ENCODE results near the gene HLA-DRB5.

HLA-DRB5 gene

GRCh38 chr6:32554116-32554965 is 24.3 kb upstream of the HLA-DRB5 start:
- TF ChIP-seq, protein P1, sequence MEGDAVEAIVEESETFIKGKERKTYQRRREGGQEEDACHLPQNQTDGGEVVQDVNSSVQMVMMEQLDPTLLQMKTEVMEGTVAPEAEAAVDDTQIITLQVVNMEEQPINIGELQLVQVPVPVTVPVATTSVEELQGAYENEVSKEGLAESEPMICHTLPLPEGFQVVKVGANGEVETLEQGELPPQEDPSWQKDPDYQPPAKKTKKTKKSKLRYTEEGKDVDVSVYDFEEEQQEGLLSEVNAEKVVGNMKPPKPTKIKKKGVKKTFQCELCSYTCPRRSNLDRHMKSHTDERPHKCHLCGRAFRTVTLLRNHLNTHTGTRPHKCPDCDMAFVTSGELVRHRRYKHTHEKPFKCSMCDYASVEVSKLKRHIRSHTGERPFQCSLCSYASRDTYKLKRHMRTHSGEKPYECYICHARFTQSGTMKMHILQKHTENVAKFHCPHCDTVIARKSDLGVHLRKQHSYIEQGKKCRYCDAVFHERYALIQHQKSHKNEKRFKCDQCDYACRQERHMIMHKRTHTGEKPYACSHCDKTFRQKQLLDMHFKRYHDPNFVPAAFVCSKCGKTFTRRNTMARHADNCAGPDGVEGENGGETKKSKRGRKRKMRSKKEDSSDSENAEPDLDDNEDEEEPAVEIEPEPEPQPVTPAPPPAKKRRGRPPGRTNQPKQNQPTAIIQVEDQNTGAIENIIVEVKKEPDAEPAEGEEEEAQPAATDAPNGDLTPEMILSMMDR (IDR thresholded peaks at IDR 0.05; ENCODE audit: insufficient read depth, low read length, poor library complexity, severe bottlenecking), result no peak
- no peak for TF ChIP-seq EZH2phosphoT487 (conservative IDR thresholded peaks at IDR 0.05; ENCODE audit: low read length)
- Histone ChIP-seq H3K27me3 (ENCODE audit: low read length) (no peaks in the 10 kb centered on the region), H3K9me3 (ENCODE audit: insufficient read depth, low read length) (no peaks in the 10 kb centered on the region), H3K4me3 (ENCODE audit: insufficient read depth, low read length, poor library complexity, severe bottlenecking) (no peak overlapping the region), H2AFZ (ENCODE audit: low read depth, low read length, severe bottlenecking) (no peak overlapping the region), H3K4me2 (ENCODE audit: low read depth, low read length, poor library complexity, severe bottlenecking) (no peak overlapping the region), H3K36me3 (ENCODE audit: low read length) (peaks cover 4% of the 10 kb centered on the region; the same call in 1 of the 2 replicates), H3K27ac (ENCODE audit: low read depth, low read length) (no peak overlapping the region), H3K9ac (ENCODE audit: low read length) (no peak overlapping the region), H3F3A (ENCODE audit: insufficient read depth) (0 out of 2 replicates have a peak, but pooled peaks cover 2% of the 10 kb centered on the region), H3K79me2 (ENCODE audit: insufficient read depth, low read length) (no peaks in the 10 kb centered on the region), H3K9me2 (replicated peaks; ENCODE audit: insufficient read depth, low read length) (no peaks in the 10 kb centered on the region), H4K20me1 (ENCODE audit: low read depth, low read length) (no peaks in the 10 kb centered on the region)

DNA sequence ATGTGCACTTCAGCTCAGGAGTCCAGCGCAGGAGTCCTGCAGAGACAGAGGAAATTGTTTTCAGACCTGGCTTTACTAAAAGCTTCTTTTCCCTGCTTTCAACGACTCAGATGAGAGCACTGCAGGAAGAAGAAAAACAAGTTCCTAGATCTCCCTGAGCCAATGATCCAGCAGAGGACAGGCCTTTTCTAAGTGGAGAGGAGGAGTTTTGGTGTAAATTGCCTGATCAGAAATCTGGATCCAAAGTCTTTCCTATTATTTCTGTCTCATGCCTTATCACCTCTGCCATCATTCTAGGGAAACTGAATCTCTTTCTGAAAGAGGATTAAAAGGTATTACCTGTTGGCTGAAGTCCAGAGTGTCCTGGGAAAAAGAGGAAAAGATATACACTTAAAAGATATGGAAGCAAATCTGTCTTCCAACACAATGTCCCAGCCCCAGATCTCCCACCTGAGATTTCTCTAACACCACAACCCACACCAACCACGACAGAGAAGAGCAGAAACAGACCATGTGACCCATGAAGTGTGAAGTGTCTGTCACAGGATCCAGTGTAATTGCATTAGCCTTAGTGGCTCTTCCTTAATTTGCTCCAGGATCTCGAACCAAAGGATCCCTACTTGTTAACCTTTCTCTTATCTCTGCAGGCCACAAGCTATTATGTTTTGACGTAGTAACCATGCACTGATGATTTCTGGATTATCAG is 23.1 kb upstream of the HLA-DRB5 start:
- H3K27ac ChIP-seq (ENCODE audit: low read depth, low read length), result no peak overlapping the region
- H3K27me3 ChIP-seq (ENCODE audit: low read length), result no peaks in the 10 kb centered on the region
- H3F3A ChIP-seq (ENCODE audit: insufficient read depth), result 0 out of 2 replicates have a peak, but pooled peaks cover 2% of the 10 kb centered on the region
- no peaks in the 10 kb centered on the region for H3K79me2 ChIP-seq (ENCODE audit: insufficient read depth, low read length)
- H3K36me3 ChIP-seq (ENCODE audit: low read length), result peaks cover 4% of the 10 kb centered on the region; the same call in 1 of the 2 replicates
- no peak overlapping the region for H3K9ac ChIP-seq (ENCODE audit: low read length)
- no peak overlapping the region for H3K4me3 ChIP-seq (ENCODE audit: insufficient read depth, low read length, poor library complexity, severe bottlenecking)
- H3K9me2 ChIP-seq (replicated peaks; ENCODE audit: insufficient read depth, low read length), result no peaks in the 10 kb centered on the region
- no peak overlapping the region for H2AFZ ChIP-seq (ENCODE audit: low read depth, low read length, severe bottlenecking)
- no peak for TF ChIP-seq EZH2phosphoT487 (conservative IDR thresholded peaks at IDR 0.05; ENCODE audit: low read length)
- TF ChIP-seq, protein P1 (IDR thresholded peaks at IDR 0.05; ENCODE audit: insufficient read depth, low read length, poor library complexity, severe bottlenecking), result no peak
- H3K4me2 ChIP-seq (ENCODE audit: low read depth, low read length, poor library complexity, severe bottlenecking), result no peak overlapping the region
- no peaks in the 10 kb centered on the region for H4K20me1 ChIP-seq (ENCODE audit: low read depth, low read length)
- no peaks in the 10 kb centered on the region for H3K9me3 ChIP-seq (ENCODE audit: insufficient read depth, low read length)

DNA sequence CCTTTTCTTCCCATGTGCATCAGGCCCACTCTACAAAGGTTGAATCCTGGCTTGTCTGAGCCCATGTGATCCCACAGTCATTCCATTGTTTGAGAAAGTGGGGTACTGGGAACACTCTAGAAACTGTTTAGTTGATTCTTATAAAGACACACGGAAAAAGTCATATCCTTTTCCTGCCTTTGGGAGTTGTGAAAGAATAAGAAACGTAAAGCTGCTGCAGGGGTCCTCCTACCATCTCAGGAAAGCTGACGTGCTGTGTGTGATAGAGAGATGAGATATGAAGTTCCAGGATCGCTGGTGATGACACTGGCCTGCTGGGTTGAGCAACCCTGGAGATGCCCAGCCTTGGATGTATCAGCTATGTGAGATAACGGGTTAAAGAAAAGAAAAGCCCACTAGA is 21.3 kb upstream of the HLA-DRB5 start:
- Histone ChIP-seq H3K27ac (ENCODE audit: low read depth, low read length) (no peak overlapping the region), H2AFZ (ENCODE audit: low read depth, low read length, severe bottlenecking) (no peak overlapping the region), H3K79me2 (ENCODE audit: insufficient read depth, low read length) (no peaks in the 10 kb centered on the region), H3K4me2 (ENCODE audit: low read depth, low read length, poor library complexity, severe bottlenecking) (no peak overlapping the region), H3K9ac (ENCODE audit: low read length) (no peak overlapping the region), H3F3A (ENCODE audit: insufficient read depth) (0 out of 2 replicates have a peak, but pooled peaks cover 2% of the 10 kb centered on the region), H3K36me3 (ENCODE audit: low read length) (peaks cover 4% of the 10 kb centered on the region; the same call in 1 of the 2 replicates), H3K27me3 (ENCODE audit: low read length) (no peaks in the 10 kb centered on the region), H3K9me3 (ENCODE audit: insufficient read depth, low read length) (no peaks in the 10 kb centered on the region), H3K4me3 (ENCODE audit: insufficient read depth, low read length, poor library complexity, severe bottlenecking) (no peak overlapping the region), H3K9me2 (replicated peaks; ENCODE audit: insufficient read depth, low read length) (no peaks in the 10 kb centered on the region), H4K20me1 (ENCODE audit: low read depth, low read length) (no peaks in the 10 kb centered on the region)
- no peak for TF ChIP-seq EZH2phosphoT487 (conservative IDR thresholded peaks at IDR 0.05; ENCODE audit: low read length)
- TF ChIP-seq, protein P1 (IDR thresholded peaks at IDR 0.05; ENCODE audit: insufficient read depth, low read length, poor library complexity, severe bottlenecking), result no peak
